Activated naive CD4-positive, alpha-beta T cell treated with anti-CD3 and anti-CD28 coated beads, Interleukin-2, amount 50 U/mL, for 16 hours (primary cell): ENCODE data around the gene DZIP1L.

Source experiments
- DNase-seq: peaks from one replicate; pipeline ENCODE4 v3.0.0-alpha.2; 2020

The DZIP1L gene

GRCh38 chr3:138066972-138067371 lies 48.4 kb downstream of the DZIP1L start:
- no peak for DNase-seq

- no peak for DNase-seq
Measured at GRCh38 chr3:138066383-138066782, 49.0 kb downstream of the DZIP1L start.

GRCh38 chr3:138065949-138066348 lies 49.5 kb downstream of the DZIP1L start:
- DNase-seq: no peak

- no peak for DNase-seq
Measured at GRCh38 chr3:138063416-138063815, 52.0 kb downstream of the DZIP1L start.

GRCh38 chr3:138062626-138063025 lies 52.8 kb downstream of the DZIP1L start:
- DNase-seq: no peak

- no peak for DNase-seq
Measured at GRCh38 chr3:138062037-138062436, 53.4 kb downstream of the DZIP1L start.

- DNase-seq: no peak
Measured at GRCh38 chr3:138060792-138061191, 54.6 kb downstream of the DZIP1L start.

- DNase-seq: no peak
Measured at GRCh38 chr3:138059261-138059660, 56.1 kb downstream of the DZIP1L start.

GRCh38 chr3:138057384-138057783 lies 58.0 kb downstream of the DZIP1L start:
- no peak for DNase-seq

GRCh38 chr3:138054057-138054456 lies 61.4 kb downstream of the DZIP1L start:
- no peak for DNase-seq

- DNase-seq: no peak
Measured at GRCh38 chr3:138051947-138052802, 63.2 kb downstream of the DZIP1L start.

- no peak for DNase-seq
Measured at GRCh38 chr3:138049157-138049919, 66.1 kb downstream of the DZIP1L start.

- no peak for DNase-seq
Measured at GRCh38 chr3:138047596-138048158, 67.7 kb downstream of the DZIP1L start.

GRCh38 chr3:138046955-138047354 lies 68.5 kb downstream of the DZIP1L start:
- no peak for DNase-seq

- DNase-seq: no peak
Measured at GRCh38 chr3:138046085-138046484, 69.3 kb downstream of the DZIP1L start.

GRCh38 chr3:138043266-138044029 lies 72.0 kb downstream of the DZIP1L start:
- DNase-seq: no peak

- DNase-seq: no peak
Measured at GRCh38 chr3:138042043-138042442, 73.4 kb downstream of the DZIP1L start.

GRCh38 chr3:138038725-138039462 lies 76.5 kb downstream of the DZIP1L start:
- DNase-seq: no peak

- no peak for DNase-seq
Measured at GRCh38 chr3:138036572-138036971, 78.8 kb downstream of the DZIP1L start.

GRCh38 chr3:138034918-138035317 lies 80.5 kb downstream of the DZIP1L start:
- no peak for DNase-seq

- no peak for DNase-seq
Measured at GRCh38 chr3:138033202-138033691, 82.2 kb downstream of the DZIP1L start.

- DNase-seq: no peak
Measured at GRCh38 chr3:138032567-138032966, 82.8 kb downstream of the DZIP1L start.
